TTC549 (cell line): ENCODE data around the gene GCNT2.
"Not testable (repeated sequence)": the region's sequence is repeated elsewhere in the genome, so short reads cannot be mapped to it uniquely, and the experiment has no call there.

ENCODE experiments used
- FAIRE-seq: peaks from 2 replicates; lab custom pipeline; 2012; peaks lifted over from hg19 to GRCh38; lab: Jason Lieb, UNC

Gene GCNT2

GRCh38 chr6:10662207-10662606 is 141.1 kb downstream of the GCNT2 start:
- no peak for FAIRE-seq

DNA sequence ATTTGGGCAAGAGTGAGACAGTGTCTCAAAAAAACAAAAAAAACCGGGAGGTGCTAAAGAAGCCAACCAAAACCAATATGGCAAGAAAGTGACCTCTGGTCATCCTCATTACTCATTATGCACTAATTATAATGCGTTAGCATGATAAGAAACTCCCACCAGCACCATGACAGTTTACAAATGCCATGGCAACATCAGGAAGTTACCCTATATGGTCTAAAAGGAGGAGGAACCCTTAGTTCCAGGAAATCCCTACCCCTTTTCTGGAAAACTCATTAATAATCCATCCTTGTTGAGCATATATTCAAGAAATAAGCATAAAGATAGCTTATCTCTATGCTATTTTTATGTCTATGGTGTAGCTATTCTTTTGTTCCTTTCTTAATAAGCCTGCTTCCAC is 141.6 kb downstream of the GCNT2 start:
- no peak for FAIRE-seq

DNA sequence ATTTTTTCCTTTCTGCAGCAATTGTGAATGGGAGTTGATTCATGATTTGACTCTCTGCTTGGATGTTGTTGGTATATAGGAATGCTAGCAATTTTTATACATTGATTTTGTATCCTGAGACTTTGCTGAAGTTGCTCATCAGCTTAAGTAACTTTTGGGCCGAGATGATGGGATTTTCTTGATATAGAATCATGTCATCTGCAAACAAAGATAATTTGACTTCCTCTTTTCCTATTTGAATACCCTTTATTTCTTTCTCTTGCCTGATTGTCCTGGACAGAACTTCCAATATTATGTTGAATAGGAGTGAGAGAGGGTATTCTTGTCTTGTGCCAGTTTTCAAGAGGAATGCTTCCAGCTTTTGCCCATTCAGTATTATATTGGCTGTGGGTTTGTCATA is 144.4 kb downstream of the GCNT2 start:
- not testable (repeated sequence) for FAIRE-seq

GRCh38 chr6:10668126-10668917 is 147.2 kb downstream of the GCNT2 start:
- no peak for FAIRE-seq

GRCh38 chr6:10676403-10676802 is 155.3 kb downstream of the GCNT2 start:
- FAIRE-seq: no peak

- FAIRE-seq: no peak
These were observed 157.3 kb downstream of the GCNT2 start for GRCh38 chr6:10678456-10678855.
